HCT116 (cell line): Measurements from ENCODE around the gene ADK.

ENCODE experiments used
- EZH2 ChIP-seq: fragments of 200-600 bp; sonication (generic); IDR thresholded peaks from 2 replicates; pipeline ENCODE4 v1.6.1; 2017; ENCODE audit warnings: antibody characterized with exemption, mixed run types
- MAX ChIP-seq: IDR thresholded peaks from 2 replicates; pipeline ENCODE4 v1.6.1; 2012
- POLR2A ChIP-seq: IDR thresholded peaks from 2 replicates; pipeline ENCODE4 v1.7.0; 2011; ENCODE audit warnings: borderline replicate concordance; ENCODE audit not compliant: insufficient read depth, insufficient read length; ENCODE audit errors: extremely low read depth
- RAD21 ChIP-seq: IDR thresholded peaks from 2 replicates; pipeline ENCODE4 v1.6.1; 2012; ENCODE audit warnings: low read depth, mild to moderate bottlenecking
- TF ChIP-seq, protein P1 (sequence below), 3 experiments: fragments of 200-600 bp in 1 of 3; sonication (generic) in 1 of 3; IDR thresholded peaks in 2 of 3; conservative IDR thresholded peaks in 1 of 3; 2 replicates each; pipeline ENCODE4 v1.5.1; 2012 to 2017; ENCODE audit warnings: low read depth in 2 of 3, low read length in 2 of 3, antibody characterized with exemption in 1 of 3, borderline replicate concordance in 1 of 3, control low read depth in 1 of 3, mild to moderate bottlenecking in 1 of 3, mixed read lengths in 1 of 3, mixed run types in 1 of 3, moderate library complexity in 1 of 3; ENCODE audit not compliant: insufficient read depth in 1 of 3

GRCh38 chr10:74753442-74754211 lies 602.6 kb downstream of the ADK start:
- TF ChIP-seq RAD21 (no peak), MAX (no peak), POLR2A (no peak), EZH2 (no peak)
- TF ChIP-seq, protein P1, sequence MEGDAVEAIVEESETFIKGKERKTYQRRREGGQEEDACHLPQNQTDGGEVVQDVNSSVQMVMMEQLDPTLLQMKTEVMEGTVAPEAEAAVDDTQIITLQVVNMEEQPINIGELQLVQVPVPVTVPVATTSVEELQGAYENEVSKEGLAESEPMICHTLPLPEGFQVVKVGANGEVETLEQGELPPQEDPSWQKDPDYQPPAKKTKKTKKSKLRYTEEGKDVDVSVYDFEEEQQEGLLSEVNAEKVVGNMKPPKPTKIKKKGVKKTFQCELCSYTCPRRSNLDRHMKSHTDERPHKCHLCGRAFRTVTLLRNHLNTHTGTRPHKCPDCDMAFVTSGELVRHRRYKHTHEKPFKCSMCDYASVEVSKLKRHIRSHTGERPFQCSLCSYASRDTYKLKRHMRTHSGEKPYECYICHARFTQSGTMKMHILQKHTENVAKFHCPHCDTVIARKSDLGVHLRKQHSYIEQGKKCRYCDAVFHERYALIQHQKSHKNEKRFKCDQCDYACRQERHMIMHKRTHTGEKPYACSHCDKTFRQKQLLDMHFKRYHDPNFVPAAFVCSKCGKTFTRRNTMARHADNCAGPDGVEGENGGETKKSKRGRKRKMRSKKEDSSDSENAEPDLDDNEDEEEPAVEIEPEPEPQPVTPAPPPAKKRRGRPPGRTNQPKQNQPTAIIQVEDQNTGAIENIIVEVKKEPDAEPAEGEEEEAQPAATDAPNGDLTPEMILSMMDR (IDR thresholded peaks at IDR 0.05 in 2 of 3, conservative IDR thresholded peaks at IDR 0.05 in 1 of 3; ENCODE audit: borderline replicate concordance in 1 of 3, insufficient read depth in 1 of 3, low read depth in 2 of 3, low read length in 2 of 3) = no peak
